Sigmoid colon (tissue), 7 donors: ENCODE measurements around the gene GRID2. TPM values are rescaled to one million over a fixed set of nuclear protein-coding genes. Genes with fewer than 3 reads are reported as not detected.
"Not testable (repeated sequence)": the region's sequence is repeated elsewhere in the genome, so short reads cannot be mapped to it uniquely, and the experiment has no call there.

Experiments used
- DNase-seq: peaks from one replicate; pipeline ENCODE4 v3.0.0-alpha.2; 2019
- H3K27ac ChIP-seq, 4 donors: fragments of 200-600 bp; sonication (generic); one replicate each; pipeline ENCODE4 v1.5.1; 2016 to 2019; ENCODE audit warnings: mild to moderate bottlenecking in 1 of 4
- H3K27me3 ChIP-seq, 3 donors: fragments of 200-600 bp; sonication (generic); one replicate each; pipeline ENCODE4 v1.5.1; 2019; ENCODE audit warnings: mild to moderate bottlenecking in 1 of 3
- H3K36me3 ChIP-seq, 4 donors: fragments of 200-600 bp; sonication (generic); one replicate each; pipeline ENCODE4 v1.5.1; 2016 to 2019
- H3K4me1 ChIP-seq, 4 donors: fragments of 200-600 bp; sonication (generic); one replicate each; pipeline ENCODE4 v1.5.1; 2017 to 2019
- H3K4me3 ChIP-seq, 4 donors: fragments of 200-600 bp; sonication (generic); one replicate each; pipeline ENCODE4 v1.5.1; 2017 to 2019; ENCODE audit warnings: mild to moderate bottlenecking in 2 of 4, moderate library complexity in 1 of 4
- H3K9me3 ChIP-seq, 4 donors: fragments of 200-600 bp in 3 of 4; sonication (generic) in 3 of 4; one replicate each; pipeline versions ENCODE4 v1.5.1 to v1.6.1; 2013 to 2019
- EP300 ChIP-seq, 4 donors: sonication (generic); formaldehyde crosslinking; IDR thresholded peaks; one replicate each; pipeline ENCODE4 v1.6.1; 2017; ENCODE audit warnings: antibody characterized with exemption in 4 of 4
- POLR2A ChIP-seq, 2 donors: fragments of 450-650 bp; IDR thresholded peaks; one replicate each; pipeline ENCODE4 v1.6.1; 2016; ENCODE audit warnings: antibody characterized with exemption in 2 of 2, mild to moderate bottlenecking in 2 of 2, moderate library complexity in 2 of 2
- POLR2AphosphoS5 ChIP-seq, 4 donors: sonication (generic); formaldehyde crosslinking; IDR thresholded peaks; one replicate each; pipeline ENCODE4 v1.6.1; 2017; ENCODE audit warnings: antibody characterized with exemption in 4 of 4
- WGBS, 2 donors: extraction: QIAGEN DNeasy Blood & Tissue Kit; methylation state at CpG; one replicate each; pipeline ENCODE4 v1.1.7; 2013; 5-methylcytosine and 5-hydroxymethylcytosine counted together
- intact Hi-C: fragments of 100-400 bp; cut with DNase I; formaldehyde crosslinking; loops from one replicate; pipeline ENCODE4 v1.15.1; 2023
- polyA plus RNA-seq, 3 donors: library from polyadenylated mRNA; stranded (reverse); fragments of 200-250 nt; gene quantifications; one replicate each; pipeline ENCODE4 v1.2.3, GENCODE V29; 2013
- total RNA-seq, 4 donors: library from RNA; depleted of rRNA; stranded (reverse); fragments of >200 nt; gene quantifications; one replicate each; pipeline ENCODE4 v1.1.0, GENCODE V29; 2016
- TF ChIP-seq, protein P1 (sequence below), 4 experiments: fragments of 450-650 bp in 3 of 4; fragments of 200-600 bp in 1 of 4; IDR thresholded peaks; one replicate each; pipeline ENCODE4 v1.5.1; 2016 to 2019; ENCODE audit warnings: antibody characterized with exemption in 4 of 4, mild to moderate bottlenecking in 3 of 4, moderate library complexity in 2 of 4
- donor health status: healthy with polysubstance abuse.
- donor health status: Bipolar disorder and iron deficiency.
- donor health status: healthy.

The GRID2 gene
- total and polyA plus RNA-seq, 7 donors = 0.04 to 1.9 (median 0.28) TPM; not detected in 2

DNA sequence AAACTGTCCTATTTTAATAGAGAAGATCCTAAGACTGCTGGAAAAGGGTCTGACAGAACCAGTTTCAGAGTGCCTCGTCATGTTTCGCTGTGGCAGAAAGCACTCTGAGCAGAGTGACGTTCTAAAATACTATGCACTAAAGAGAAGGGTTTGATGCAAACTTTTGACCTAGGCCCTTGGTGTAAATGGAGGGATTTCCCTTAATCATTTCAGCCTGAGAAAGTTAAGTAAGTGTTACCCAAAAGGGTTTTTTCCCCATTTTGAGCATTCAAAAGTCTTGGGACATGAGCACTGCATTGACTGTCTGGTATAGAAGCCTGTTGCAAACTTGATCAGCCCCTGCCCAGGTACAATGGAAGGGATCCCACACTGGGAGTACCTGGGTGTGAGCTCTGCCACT lies 1367.3 kb downstream of the GRID2 start:
- Histone ChIP-seq H3K27ac (no peak overlapping the region), H3K9me3 (no peaks in the 10 kb centered on the region), H3K4me1 (no peaks in the 10 kb centered on the region), H3K4me3 (no peak overlapping the region), H3K27me3 (no peaks in the 10 kb centered on the region), H3K36me3 (no peaks in the 10 kb centered on the region)
- WGBS, 2 donors = 91 to 96% methylated on average over 3 of the region's 3 CpGs
- intact Hi-C loops = no loop called here
- TF ChIP-seq EP300 (IDR thresholded peaks at IDR 0.05) (no peak), POLR2A (IDR thresholded peaks at IDR 0.05) (no peak), POLR2AphosphoS5 (IDR thresholded peaks at IDR 0.05) (no peak)
- TF ChIP-seq, protein P1, sequence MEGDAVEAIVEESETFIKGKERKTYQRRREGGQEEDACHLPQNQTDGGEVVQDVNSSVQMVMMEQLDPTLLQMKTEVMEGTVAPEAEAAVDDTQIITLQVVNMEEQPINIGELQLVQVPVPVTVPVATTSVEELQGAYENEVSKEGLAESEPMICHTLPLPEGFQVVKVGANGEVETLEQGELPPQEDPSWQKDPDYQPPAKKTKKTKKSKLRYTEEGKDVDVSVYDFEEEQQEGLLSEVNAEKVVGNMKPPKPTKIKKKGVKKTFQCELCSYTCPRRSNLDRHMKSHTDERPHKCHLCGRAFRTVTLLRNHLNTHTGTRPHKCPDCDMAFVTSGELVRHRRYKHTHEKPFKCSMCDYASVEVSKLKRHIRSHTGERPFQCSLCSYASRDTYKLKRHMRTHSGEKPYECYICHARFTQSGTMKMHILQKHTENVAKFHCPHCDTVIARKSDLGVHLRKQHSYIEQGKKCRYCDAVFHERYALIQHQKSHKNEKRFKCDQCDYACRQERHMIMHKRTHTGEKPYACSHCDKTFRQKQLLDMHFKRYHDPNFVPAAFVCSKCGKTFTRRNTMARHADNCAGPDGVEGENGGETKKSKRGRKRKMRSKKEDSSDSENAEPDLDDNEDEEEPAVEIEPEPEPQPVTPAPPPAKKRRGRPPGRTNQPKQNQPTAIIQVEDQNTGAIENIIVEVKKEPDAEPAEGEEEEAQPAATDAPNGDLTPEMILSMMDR (IDR thresholded peaks at IDR 0.05) = no peak
- DNase-seq = no peak

DNA sequence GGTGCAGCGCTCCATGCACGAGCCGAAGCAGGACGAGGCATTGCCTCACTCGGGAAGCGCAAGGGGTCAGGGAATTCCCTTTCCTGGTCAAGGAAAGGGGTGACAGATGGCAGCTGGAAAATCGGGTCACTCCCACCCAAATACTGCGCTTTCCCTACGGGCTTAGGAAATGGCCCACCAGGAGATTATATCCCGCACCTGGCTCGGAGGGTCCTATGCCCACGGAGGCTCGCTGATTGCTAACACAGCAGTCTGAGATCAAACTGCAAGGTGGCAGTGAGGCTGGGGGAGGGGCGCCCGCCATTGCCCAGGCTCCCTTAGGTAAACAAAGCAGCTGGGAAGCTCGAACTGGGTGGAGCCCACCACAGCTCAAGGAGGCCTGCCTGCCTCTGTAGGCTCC lies 1373.2 kb downstream of the GRID2 start:
- H3K27ac ChIP-seq, H3K27me3 ChIP-seq, H3K9me3 ChIP-seq, H3K4me1 ChIP-seq, DNase-seq, intact Hi-C loops, H3K36me3 ChIP-seq, H3K4me3 ChIP-seq: not testable (repeated sequence)
- WGBS, 2 donors = 92 to 94% methylated on average over 13 to 15 of the region's 16 CpGs

DNA sequence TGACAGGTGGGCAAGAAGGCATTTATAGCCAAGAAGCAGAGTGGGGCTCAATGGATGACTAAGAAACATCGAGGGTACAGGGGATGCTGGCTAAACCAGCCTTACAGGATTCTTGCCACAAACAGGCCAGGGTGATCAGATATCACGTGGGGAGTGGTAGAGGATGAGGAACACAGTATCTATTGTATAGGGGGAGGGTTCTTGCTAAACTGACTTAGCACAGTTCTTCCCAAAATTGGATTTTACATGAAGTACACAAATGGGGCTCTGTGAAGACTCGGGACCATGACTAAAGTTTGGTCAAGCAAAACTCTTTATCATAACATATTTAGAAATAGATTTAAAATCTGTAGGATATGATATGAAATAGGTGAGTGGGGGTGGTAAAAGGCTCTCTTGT lies 1380.8 kb downstream of the GRID2 start:
- intact Hi-C loops = no loop called here
- no peaks in the 10 kb centered on the region for H3K4me1 ChIP-seq
- H3K9me3 ChIP-seq = no peaks in the 10 kb centered on the region
- H3K36me3 ChIP-seq = no peaks in the 10 kb centered on the region
- 57 to 59% methylated on average over 3 of the region's 3 CpGs for WGBS, 2 donors
- H3K27me3 ChIP-seq = no peaks in the 10 kb centered on the region
- TF ChIP-seq POLR2AphosphoS5 (IDR thresholded peaks at IDR 0.05) (no peak), EP300 (IDR thresholded peaks at IDR 0.05) (no peak), POLR2A (IDR thresholded peaks at IDR 0.05) (no peak)
- TF ChIP-seq, protein P1 (IDR thresholded peaks at IDR 0.05) = no peak
- H3K4me3 ChIP-seq = no peak overlapping the region
- H3K27ac ChIP-seq = no peak overlapping the region
- no peak for DNase-seq

DNA sequence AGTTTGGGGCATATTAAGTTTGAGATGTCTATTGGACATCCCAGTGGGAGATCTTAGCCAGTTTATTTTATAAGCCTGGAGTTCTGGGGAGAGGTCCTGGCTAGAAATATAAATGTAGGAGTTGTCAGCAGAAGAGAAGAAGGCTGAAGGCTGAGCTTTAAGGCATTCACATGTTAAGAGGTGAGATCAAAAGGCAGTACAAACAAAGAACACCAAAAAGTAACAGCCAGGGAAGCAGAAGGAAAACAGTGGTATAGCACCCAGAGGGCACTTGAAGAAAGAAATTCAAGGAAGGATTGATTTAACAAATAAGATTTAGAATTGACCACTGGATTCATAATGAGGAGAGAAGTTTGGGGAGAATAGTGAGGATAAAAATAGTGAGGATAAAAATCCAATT lies 1383.5 kb downstream of the GRID2 start:
- DNase-seq = no peak
- intact Hi-C loops = no loop called here
- Histone ChIP-seq H3K36me3 (no peaks in the 10 kb centered on the region), H3K27ac (no peak overlapping the region), H3K27me3 (no peaks in the 10 kb centered on the region), H3K4me3 (no peak overlapping the region), H3K9me3 (no peaks in the 10 kb centered on the region), H3K4me1 (no peaks in the 10 kb centered on the region)
- TF ChIP-seq POLR2AphosphoS5 (IDR thresholded peaks at IDR 0.05) = no peak
- TF ChIP-seq, protein P1 (IDR thresholded peaks at IDR 0.05) = no peak
- TF ChIP-seq POLR2A (IDR thresholded peaks at IDR 0.05) = no peak
- TF ChIP-seq EP300 (IDR thresholded peaks at IDR 0.05) = no peak

DNA sequence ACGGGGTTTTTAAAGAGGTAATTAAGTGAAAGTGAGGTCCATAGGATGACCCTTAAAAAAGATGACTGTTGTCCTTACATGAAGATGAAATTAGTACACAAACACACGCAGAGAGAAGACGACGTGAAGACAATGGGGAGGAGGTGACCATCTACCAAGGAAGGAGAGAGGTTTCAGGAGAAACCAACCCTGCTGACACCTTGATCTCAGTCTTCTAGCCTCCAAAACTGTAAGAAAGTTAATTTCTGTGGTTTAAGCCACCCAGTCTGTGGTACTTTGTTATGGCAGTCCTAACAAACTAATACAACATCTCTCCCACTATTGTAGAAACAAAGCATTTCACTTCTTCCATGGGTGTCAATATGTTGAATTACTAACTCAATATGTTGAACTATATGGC lies 1385.2 kb downstream of the GRID2 start:
- H3K27ac ChIP-seq = no peak overlapping the region

More for the DNA sequence above, 1385.2 kb downstream of the GRID2 start:
- no peak for TF ChIP-seq POLR2A (IDR thresholded peaks at IDR 0.05)
- no peak for TF ChIP-seq EP300 (IDR thresholded peaks at IDR 0.05)
- no peak for TF ChIP-seq POLR2AphosphoS5 (IDR thresholded peaks at IDR 0.05)
- TF ChIP-seq, protein P1 (IDR thresholded peaks at IDR 0.05) = no peak
- WGBS, 2 donors = 89 to 92% methylated on average over 4 of the region's 4 CpGs
- intact Hi-C loops = no loop called here
- no peak for DNase-seq
- no peaks in the 10 kb centered on the region for H3K9me3 ChIP-seq
- no peak overlapping the region for H3K4me3 ChIP-seq
- H3K4me1 ChIP-seq = no peaks in the 10 kb centered on the region
- no peaks in the 10 kb centered on the region for H3K27me3 ChIP-seq
- no peaks in the 10 kb centered on the region for H3K36me3 ChIP-seq
